ENCODE measurements around the gene TAF1A. TPM values are rescaled to one million over a fixed set of nuclear protein-coding genes. Genes with fewer than 3 reads are reported as not detected.

The TAF1A gene
- total RNA-seq, 4 donors from 2014 or later, result 2.0 to 30.1 (median 5.6) TPM

- intact Hi-C loops (cut with DNase I; ENCODE audit: low total_unique reads), result no loop called here
- DNase-seq, result no peak
- H3K4me3 ChIP-seq, result no peak overlapping the region
- H3K27ac ChIP-seq, result no peak overlapping the region
- no peak for TF ChIP-seq CTCF (IDR thresholded peaks at IDR 0.05)
- TF ChIP-seq POLR2A (IDR thresholded peaks at IDR 0.05), result no peak
- no peaks in the 10 kb centered on the region for H3K36me3 ChIP-seq
- H3K9me3 ChIP-seq, result no peaks in the 10 kb centered on the region
- no peaks in the 10 kb centered on the region for H3K27me3 ChIP-seq
- H3K4me1 ChIP-seq, result peaks cover 0 to 3% of the 10 kb centered on the region in 2 donors
These were observed 2.9 kb downstream of the TAF1A start for GRCh38 chr1:222586842-222587241.

GRCh38 chr1:222583079-222583478 lies 6.7 kb downstream of the TAF1A start:
- no peak for DNase-seq
- Histone ChIP-seq H3K36me3 (no peaks in the 10 kb centered on the region), H3K4me1 (peaks cover 0 to under 1% of the 10 kb centered on the region in 2 donors), H3K27ac (no peak overlapping the region), H3K9me3 (no peaks in the 10 kb centered on the region), H3K27me3 (no peaks in the 10 kb centered on the region), H3K4me3 (no peak overlapping the region)
- intact Hi-C loops (cut with DNase I; ENCODE audit: low total_unique reads), result no loop called here
- TF ChIP-seq POLR2A (IDR thresholded peaks at IDR 0.05) (no peak), CTCF (IDR thresholded peaks at IDR 0.05) (no peak)

- Histone ChIP-seq H3K36me3 (no peaks in the 10 kb centered on the region), H3K4me3 (no peak overlapping the region), H3K27me3 (no peaks in the 10 kb centered on the region), H3K4me1 (no peaks in the 10 kb centered on the region), H3K27ac (no peak overlapping the region), H3K9me3 (no peaks in the 10 kb centered on the region)
- intact Hi-C loops (cut with DNase I; ENCODE audit: low total_unique reads), result no loop called here
- no peak for DNase-seq
- TF ChIP-seq POLR2A (IDR thresholded peaks at IDR 0.05) (no peak), CTCF (IDR thresholded peaks at IDR 0.05) (no peak)
These were observed 7.5 kb downstream of the TAF1A start for GRCh38 chr1:222582099-222582774.

GRCh38 chr1:222579316-222579715 lies 10.4 kb downstream of the TAF1A start:
- H3K27me3 ChIP-seq, result no peaks in the 10 kb centered on the region
- DNase-seq, result no peak
- intact Hi-C loops (cut with DNase I; ENCODE audit: low total_unique reads), result no loop called here
- no peak overlapping the region for H3K4me3 ChIP-seq
- H3K27ac ChIP-seq, result no peak overlapping the region
- TF ChIP-seq POLR2A (IDR thresholded peaks at IDR 0.05), result no peak
- no peak for TF ChIP-seq CTCF (IDR thresholded peaks at IDR 0.05)
- no peaks in the 10 kb centered on the region for H3K4me1 ChIP-seq
- no peaks in the 10 kb centered on the region for H3K36me3 ChIP-seq
- H3K9me3 ChIP-seq, result no peaks in the 10 kb centered on the region

- Histone ChIP-seq H3K4me1 (no peaks in the 10 kb centered on the region), H3K4me3 (no peak overlapping the region), H3K9me3 (no peaks in the 10 kb centered on the region), H3K36me3 (no peaks in the 10 kb centered on the region), H3K27me3 (no peaks in the 10 kb centered on the region), H3K27ac (no peak overlapping the region)
- DNase-seq, result no peak
- intact Hi-C loops (cut with DNase I; ENCODE audit: low total_unique reads), result no loop called here
- TF ChIP-seq POLR2A (IDR thresholded peaks at IDR 0.05) (no peak), CTCF (IDR thresholded peaks at IDR 0.05) (no peak)
These were observed 18.9 kb downstream of the TAF1A start for GRCh38 chr1:222570837-222571236.

All from uterus (tissue), 4 donors.